Measurements from ENCODE around the gene COL25A1.

The COL25A1 gene

DNA sequence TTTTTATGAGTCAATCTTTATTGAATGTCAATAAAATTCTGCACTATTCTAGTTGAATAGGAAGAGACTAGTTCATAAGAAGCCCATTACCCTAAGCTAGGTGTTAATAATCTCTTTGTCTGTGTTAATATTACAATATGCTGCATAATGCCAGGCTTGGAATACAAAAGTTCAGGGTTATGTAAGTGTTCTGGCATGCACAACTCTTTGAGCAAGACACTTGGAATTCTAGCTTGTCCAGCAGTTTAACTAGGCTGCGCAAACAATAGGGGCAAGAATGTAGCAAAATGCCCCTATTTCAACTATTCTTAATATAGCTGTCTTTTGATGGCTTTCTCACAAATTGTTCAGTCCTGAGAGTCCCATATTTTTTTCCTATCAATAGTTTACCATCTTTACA, 508.3 kb downstream of the COL25A1 start:
- no peak for DNase-seq

DNA sequence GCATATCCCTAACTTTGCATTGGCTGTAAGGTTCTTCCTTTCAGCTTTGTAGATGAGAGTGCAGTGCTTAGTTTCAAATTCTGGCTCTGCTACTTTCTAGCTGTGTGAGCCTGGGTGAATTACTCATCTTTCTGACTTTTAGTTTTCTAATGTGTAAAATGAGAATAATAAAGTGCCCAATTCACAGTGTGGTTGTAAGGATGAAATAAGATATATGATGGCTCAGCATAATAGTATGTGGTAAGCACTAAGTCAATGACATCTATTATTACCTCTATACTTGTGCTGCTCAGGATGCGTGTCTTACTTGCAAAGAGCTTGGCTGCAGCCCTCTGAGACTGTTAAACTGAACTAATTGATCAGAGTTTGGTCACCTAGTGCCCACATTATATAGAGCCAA, 509.0 kb downstream of the COL25A1 start:
- DNase-seq = no peak

DNA sequence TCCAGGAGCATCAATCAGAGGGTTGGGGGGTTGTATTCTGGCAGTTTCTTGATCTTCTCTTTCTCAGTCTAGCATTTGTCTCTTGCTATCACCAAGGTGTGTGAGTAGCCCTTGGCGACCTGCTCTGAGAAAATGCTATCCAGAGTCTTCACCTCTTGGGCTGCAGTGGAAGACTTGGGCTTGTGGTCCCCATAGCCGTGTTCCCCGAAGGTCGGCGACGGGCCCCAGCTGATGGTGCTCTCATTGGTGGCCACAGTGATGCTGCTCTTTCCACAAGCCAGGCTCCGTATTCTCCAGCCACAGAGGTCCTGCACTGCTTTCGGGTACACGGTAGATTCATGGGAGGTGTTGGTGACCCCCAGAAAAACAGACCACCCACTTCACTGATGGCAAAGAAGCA, 513.7 kb downstream of the COL25A1 start:
- DNase-seq = no peak

DNA sequence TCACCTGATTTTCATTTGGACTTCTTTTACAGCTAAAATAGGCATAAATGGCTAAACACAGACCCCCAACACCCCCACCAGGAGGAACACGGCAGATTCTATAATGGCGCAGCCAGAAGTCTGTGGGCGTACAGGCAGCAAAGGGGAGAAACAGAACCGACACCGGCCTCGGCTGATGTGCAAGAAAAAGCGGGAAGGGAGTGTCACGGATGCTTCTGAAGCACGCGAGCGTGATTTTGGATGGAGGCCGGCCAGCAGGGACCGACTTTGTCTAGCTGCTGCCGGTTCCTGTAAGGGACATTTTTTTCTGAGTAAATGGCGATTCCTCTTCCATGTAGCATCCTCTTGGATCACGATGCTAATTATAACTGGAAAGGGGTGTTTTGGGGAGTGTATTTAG, 514.7 kb downstream of the COL25A1 start:
- no peak for DNase-seq

DNA sequence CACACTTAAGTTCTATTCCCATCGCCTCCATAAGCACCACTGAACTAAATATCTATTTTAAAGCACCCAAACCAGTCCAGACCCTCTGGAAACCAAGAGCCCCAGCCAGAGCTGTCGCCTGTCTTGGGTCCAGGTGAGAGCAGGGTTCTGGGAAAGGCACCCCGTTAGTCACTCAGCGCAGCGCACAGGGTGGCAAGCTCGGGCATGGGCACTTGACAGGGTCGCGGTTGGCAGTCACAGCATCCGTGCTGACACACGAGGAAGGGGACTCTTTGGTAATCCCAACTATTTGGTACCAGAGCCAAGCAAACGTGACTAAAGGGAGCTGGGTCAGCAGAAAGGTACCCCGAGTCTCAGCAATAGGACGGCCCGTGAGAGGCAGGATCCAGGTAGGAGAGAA, 515.4 kb downstream of the COL25A1 start:
- DNase-seq = no peak

DNA sequence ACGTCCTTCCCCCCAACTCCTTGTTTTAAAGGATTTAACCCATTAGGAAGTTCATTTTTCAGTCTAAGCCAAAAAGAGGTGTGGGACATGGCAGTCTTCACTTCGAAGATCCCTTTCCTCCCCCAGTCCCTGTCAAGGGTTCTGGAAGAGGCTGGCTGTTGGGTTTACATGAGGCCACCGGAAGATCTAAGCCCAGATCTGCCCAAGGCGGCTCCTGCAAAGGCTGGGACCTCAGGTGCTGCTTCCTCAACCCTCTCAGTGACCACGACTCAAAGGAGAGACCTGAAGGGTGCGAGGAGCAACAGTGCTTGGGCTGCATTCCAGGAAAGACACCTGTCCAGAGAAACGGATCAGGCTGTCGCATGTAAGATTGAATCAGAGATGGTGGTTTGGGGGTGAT, 516.1 kb downstream of the COL25A1 start:
- no peak for DNase-seq

DNA sequence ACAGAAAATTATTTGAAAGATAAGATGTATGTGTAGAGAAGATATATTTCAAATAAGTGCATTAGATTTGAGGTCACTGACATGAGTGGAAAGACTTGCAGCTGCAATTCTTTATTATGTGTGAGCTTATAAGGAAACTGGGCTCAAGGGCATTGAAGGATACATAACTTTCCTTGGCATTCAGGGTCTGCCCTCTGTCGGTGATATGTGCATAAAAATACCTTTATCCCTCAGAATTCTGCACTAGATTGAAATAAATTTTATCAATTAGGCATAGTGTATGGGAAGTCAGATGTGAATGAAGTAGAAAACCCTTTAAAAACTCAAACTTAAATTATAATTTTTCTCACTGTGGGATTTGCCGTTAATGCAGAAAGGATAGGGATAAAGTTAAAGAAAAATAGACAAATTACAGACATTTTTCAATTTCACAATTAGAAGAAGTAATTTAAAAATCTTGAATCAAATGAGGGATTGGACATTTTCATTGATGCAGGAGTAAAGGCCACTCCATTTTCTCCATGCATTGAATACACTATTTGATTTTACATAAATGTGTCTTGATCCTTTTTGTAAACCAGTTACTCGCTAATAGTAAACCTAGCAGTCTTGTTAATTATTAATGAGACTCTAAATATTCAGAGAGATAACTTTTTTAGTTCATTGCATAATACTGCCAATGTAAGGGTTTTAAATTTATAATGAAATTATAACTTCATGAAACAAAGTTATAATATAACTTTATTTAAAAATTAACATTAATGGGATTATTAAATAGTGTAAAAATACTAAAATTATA, 518.6 kb downstream of the COL25A1 start:
- DNase-seq = no peak

DNA sequence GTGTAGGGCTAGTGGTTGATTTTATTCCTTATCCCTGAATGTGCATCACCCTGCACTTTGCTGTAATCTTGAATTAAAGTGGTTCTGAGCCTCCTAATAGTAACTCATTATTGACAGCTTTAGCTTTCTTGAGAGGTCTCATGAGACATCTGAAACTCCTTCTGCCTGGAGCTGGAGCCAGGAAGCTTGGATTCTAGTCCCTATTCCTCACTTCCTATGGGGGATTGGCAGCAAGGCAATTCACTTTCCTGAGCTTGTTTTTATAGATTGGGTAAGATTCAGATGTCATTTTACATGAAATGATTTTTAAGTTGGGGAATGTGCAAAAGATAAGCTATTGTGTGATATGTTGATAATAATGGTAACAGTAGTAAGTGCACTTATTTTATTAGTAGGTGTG, 522.5 kb downstream of the COL25A1 start:
- no peak for DNase-seq

DNA sequence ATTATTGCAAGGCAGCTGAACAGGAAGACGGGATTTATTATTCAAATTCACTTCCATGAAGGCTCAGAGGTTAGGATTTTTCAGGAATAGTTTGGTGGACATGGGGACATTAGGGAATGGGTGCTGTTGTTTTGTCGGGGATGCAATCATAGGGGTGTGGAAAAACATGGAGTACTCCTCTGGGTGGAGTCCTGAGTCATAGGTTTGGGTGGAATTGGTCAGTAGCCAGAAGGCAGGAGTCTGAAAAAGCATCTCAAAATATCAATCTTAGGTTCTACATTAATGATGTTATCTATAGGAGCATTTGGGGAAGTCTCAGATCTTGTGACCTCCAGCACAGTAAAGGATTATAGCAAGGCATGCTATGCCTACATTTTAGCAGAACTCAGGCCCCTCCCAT, 525.1 kb downstream of the COL25A1 start:
- no peak for DNase-seq

DNA sequence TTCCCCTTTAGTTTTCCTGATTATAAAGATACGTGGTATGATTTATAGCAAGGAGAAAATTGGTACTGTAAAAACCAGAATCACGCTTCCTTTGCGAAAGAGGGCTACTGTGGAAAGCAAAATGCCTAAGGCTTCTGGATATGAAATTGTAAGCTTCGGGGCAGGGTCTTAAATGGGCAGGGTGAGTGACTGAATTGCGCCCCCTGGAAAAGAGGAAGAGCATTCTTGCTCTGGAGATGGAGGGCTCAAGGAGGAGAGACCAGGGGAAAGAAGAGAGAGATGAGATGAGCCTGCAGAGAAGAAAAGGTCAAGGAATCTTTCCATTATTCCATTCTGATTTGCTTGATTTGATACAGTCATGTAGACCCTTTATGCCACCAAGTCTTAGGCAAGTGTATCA, 526.5 kb downstream of the COL25A1 start:
- DNase-seq = no peak

DNA sequence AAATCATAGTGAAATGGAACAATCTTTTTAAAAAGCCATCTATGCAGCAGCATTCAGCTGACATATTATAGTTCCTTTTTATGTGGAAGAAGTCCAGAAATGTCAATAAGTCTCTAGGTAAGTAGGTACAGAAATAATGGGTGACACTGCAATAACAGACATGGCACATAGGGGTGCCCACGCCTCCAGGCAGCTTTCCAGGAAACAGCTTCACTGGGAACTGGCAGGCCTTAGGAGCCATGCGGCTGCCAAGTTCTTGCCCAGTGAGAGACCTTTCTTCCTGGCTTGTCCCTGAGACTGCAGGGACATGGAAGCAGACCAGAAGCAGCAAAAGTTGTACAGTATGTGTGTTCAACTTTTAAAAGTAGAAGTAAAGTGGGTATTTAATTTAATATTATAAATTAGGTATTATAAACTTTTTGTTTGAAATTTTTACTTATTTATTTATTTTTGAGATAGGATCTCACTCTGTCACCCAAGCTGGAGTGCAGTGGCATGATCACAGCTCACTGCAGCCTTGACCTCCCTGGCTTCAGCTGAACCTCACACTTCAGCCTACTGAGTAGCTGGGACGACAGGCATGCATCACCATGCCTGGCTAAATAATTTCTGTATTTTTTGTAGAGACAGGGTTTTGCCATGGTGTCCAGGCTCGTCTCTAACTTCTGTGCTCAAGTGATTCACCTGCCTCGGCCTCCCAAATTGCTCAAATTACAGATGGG, 527.5 kb downstream of the COL25A1 start:
- no peak for DNase-seq

DNA sequence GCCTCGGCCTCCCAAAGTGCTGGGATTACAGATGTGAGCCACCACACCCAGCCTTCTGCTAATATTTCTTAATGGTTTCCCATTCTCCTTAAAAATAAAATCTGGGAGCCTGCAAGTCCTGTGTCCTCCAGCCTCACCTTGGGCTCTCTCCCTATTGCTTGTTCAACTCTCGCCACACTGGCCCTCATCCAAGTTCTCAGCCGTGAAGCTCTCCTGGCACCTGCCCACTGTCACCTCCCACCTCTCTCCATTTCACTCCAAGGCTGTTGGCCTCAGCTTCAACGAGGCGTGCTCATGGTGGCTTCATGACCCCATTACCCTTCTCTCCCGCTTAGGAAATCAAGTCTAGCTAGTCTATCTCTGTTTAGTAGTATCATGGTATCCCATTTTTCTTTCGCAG, 530.1 kb downstream of the COL25A1 start:
- no peak for DNase-seq

DNA sequence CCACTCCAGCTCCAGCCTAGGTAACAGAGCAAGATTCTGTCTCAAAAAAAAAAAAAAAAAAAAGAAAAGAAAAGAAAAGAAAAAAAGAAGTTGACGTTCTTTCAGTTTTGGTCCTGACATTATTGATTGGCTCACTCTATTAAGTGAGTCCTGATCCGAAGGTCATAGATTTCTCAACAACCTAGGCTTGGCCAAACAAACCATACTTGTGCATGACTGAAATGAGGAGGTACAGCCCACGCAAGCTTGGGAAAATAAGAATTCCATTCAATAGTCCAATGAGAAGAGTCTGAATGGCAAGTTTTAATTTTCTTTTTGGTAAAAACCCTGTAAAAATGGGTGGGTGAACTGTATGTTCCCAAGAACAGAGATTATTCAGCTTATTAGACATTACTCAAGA, 536.4 kb downstream of the COL25A1 start:
- no peak for DNase-seq

DNA sequence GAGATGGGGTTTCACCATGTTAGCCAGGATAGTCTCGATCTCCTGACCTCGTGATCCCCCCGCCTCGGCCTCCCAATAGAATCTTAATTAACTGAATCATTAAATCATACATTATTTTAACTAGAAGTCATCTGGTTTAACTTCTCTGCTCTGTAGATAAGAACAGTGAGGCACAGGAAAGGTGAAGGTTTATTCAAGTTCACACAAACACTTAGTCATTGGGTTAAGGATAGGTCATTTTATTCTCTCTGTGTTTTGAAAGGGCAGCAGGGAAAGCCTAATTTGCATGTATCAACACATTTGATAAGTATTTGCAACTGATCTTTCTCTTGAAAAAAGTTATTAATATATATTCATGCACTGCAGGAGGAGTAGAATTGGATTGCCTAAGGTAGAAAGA, 538.5 kb downstream of the COL25A1 start:
- DNase-seq = no peak

DNA sequence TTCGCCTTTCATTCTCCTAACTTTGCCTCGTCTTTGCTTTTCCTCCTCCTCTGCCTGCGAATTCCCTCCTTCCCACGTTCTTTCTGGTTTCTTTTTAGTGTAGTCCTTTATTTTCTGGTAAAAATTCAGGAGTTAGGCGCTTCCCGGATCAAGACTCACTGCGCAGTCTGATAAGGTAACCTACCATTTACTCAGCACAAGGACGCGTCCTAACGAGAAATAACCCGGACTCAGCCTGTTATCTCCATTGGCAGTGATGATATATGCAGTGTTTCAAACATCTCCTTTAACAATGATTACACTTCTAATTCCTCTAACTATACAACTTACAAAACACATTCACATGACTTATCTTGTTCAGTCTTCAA, 539.2 kb downstream of the COL25A1 start:
- no peak for DNase-seq

DNA sequence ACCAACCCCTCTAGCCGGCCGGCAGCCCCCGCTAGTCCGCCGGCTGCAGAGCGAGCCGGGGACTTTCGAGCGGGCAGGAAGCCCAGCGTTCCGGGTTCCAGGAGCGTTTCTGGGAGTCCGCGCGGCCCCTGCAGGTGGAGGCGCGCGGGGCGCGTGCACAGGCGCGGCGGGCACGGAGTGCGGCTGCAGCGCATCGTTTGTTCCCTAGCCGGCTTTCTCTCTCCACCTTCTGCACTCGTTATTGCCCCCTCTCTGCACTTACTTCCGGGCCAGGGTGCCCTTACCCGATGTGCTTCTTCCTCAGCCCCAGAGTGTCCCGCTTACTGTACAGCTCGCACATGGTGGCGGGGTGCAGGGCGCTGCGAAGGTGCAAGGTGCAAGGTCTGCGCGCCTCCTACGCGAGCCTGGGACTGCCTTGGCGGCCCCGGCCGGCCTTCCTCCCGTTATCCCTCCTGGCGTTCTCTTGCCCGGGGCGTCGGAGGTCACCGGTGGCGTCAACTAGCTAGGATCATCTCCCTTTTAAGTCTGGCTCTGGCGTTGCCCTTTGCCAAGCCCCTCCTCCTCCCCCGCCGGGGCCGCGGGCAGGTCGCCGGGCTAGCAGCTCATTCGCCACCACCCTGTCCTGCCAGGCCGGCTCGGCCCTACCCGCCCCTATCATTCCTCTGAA, 539.8 kb downstream of the COL25A1 start, which contains the start of gene ETNPPL:
Gene ETNPPL (minus strand): TSS at position 495 of the 667 bp plus-strand sequence. CDS start 155 bp downstream, at position 340.
- DNase-seq = no peak
